GM12891 (cell line): ENCODE measurements around the gene DUSP12.

Experiments
- POLR2A ChIP-seq: IDR thresholded peaks from 2 replicates; pipeline ENCODE4 v1.6.1; 2011; ENCODE audit warnings: low read depth, low read length, control low read depth
- POLR2AphosphoS5 ChIP-seq: IDR thresholded peaks from 2 replicates; pipeline ENCODE4 v1.6.1; 2011; ENCODE audit warnings: low read depth, low read length, control low read depth
- POU2F2 ChIP-seq: IDR thresholded peaks from 2 replicates; pipeline ENCODE4 v1.6.1; 2011; ENCODE audit warnings: low read depth, mild to moderate bottlenecking, control low read depth, low read length, moderate library complexity
- TAF1 ChIP-seq: IDR thresholded peaks from 2 replicates; pipeline ENCODE4 v1.6.1; 2011; ENCODE audit warnings: low read depth, low read length, control low read depth

DNA sequence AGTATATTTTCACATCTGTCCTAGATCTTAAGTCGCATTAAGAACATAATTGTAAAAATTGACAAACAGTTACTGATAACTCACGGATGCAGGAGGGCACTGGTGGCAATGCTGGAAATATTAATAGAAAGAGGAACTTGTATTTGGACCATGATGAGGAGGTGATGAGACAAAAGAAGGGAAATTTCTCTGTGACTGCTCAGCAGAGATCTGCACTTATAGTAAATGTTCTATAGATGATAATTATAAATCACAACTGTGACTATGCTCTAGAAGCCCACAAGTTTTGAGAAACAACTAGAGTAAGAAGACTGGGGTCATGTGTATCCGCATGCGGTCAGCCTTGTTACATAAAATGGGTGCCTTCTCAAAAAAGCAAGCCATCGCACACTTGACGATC, 8.7 kb upstream of the DUSP12 start:
- TF ChIP-seq POLR2AphosphoS5 = no peak
- TF ChIP-seq POLR2A = no peak
- TF ChIP-seq POU2F2 = no peak
- TF ChIP-seq TAF1 = no peak
